HCT116 (cell line): ENCODE measurements around the gene GPS1. TPM values are rescaled to one million over a fixed set of nuclear protein-coding genes. Genes with fewer than 3 reads are reported as not detected.

Experiments
- ATAC-seq: fragments of 200-7000 bp; cut with Tn5 transposase; 2 replicates; pipeline ENCODE4 v1.9.1; 2020; ENCODE audit warnings: mild to moderate bottlenecking, moderate library complexity
- BruUV-seq: library from RNA; stranded (reverse); fragments of 400-500 nt; replicated peaks from 2 replicates; lab custom pipeline; 2021; lab: Mats Ljungman, UMichigan
- CTCF ChIA-PET: fragments of 300-600 bp; sonication (Branson Sonifier 250); formaldehyde crosslinking; loops from one replicate; lab custom pipeline; 2021; ENCODE audit warnings: antibody characterized with exemption; lab: Charles Lee
- POLR2A ChIA-PET: fragments of 300-600, 350-600 bp; sonication (Branson Sonifier 250); formaldehyde crosslinking; loops from one replicate; lab custom pipeline; 2021; ENCODE audit warnings: antibody characterized with exemption; lab: Charles Lee
- RAD21 ChIA-PET, 2 experiments: fragments of 300-600 bp; sonication (Branson Sonifier 250); formaldehyde crosslinking; loops; one replicate each; lab custom pipeline; 2023; ENCODE audit warnings: low total read pairs in 2 of 2; ENCODE audit not compliant: uncharacterized antibody in 2 of 2, unreplicated experiment in 2 of 2, low non-redundant PET in 1 of 2; lab: Charles Lee
- DNase-seq: peaks from one replicate; pipeline ENCODE4 v3.0.0-alpha.2; 2010; ENCODE audit warnings: low read depth, low spot score
- H2AFZ ChIP-seq: fragments of 200-600 bp; shearing (Covaris generic), sonication (generic); 2 replicates; pipeline ENCODE4 v1.6.1; 2017; ENCODE audit warnings: low read depth, mixed run types, mixed read lengths, antibody characterized with exemption, low read length; ENCODE audit not compliant: poor library complexity, severe bottlenecking
- H3K27ac ChIP-seq: 2 replicates; pipeline ENCODE4 v1.5.1; 2012; ENCODE audit warnings: low read depth, low read length
- H3K27me3 ChIP-seq: fragments of 200-600 bp; sonication (generic); 2 replicates; pipeline ENCODE4 v1.6.1; 2016; ENCODE audit warnings: mixed run types, low read length, mixed read lengths; ENCODE audit not compliant: insufficient read depth
- H3K36me3 ChIP-seq, 2 experiments: fragments of 200-500 bp in 1 of 2; fragments of 200-600 bp in 1 of 2; sonication (Bioruptor generic) in 1 of 2; sonication (generic) in 1 of 2; 2 replicates each; pipeline versions ENCODE4 v1.5.1 to v1.6.1; 2014 to 2016; ENCODE audit warnings: low read length in 2 of 2, inconsistent platforms in 1 of 2, mixed read lengths in 1 of 2, mixed run types in 1 of 2; ENCODE audit not compliant: insufficient read depth in 2 of 2, control insufficient read depth in 1 of 2
- H3K4me1 ChIP-seq, 2 experiments: fragments of 200-600 bp in 1 of 2; sonication (generic) in 1 of 2; 2 replicates each; pipeline versions ENCODE4 v1.5.1 to v1.6.1; 2012 to 2017; ENCODE audit warnings: low read length in 2 of 2, inconsistent platforms in 1 of 2, mild to moderate bottlenecking in 1 of 2, mixed read lengths in 1 of 2, mixed run types in 1 of 2, moderate library complexity in 1 of 2; ENCODE audit not compliant: insufficient read depth in 2 of 2, control insufficient read depth in 1 of 2
- H3K4me2 ChIP-seq: fragments of 200-600 bp; sonication (generic); 2 replicates; pipeline ENCODE4 v1.6.1; 2017; ENCODE audit warnings: mixed run types, low read length, mixed read lengths
- H3K4me3 ChIP-seq, 2 experiments: fragments of 200-600 bp in 1 of 2; sonication (generic) in 1 of 2; replicated peaks in 1 of 2; 2 replicates each; pipeline ENCODE4 v1.5.1; 2011 to 2016; ENCODE audit warnings: low read length in 2 of 2, control low read depth in 1 of 2, low read depth in 1 of 2, mild to moderate bottlenecking in 1 of 2, mixed read lengths in 1 of 2, mixed run types in 1 of 2
- H3K79me2 ChIP-seq: fragments of 200-600 bp; sonication (generic); 2 replicates; pipeline ENCODE4 v1.6.1; 2017; ENCODE audit warnings: mild to moderate bottlenecking, mixed run types, low read length, moderate library complexity, mixed read lengths; ENCODE audit not compliant: insufficient read depth
- H3K9ac ChIP-seq: fragments of 200-600 bp; sonication (generic); 2 replicates; pipeline ENCODE4 v1.6.1; 2016; ENCODE audit warnings: low read length, mixed read lengths
- H3K9me2 ChIP-seq: fragments of 200-600 bp; sonication (generic), shearing (Covaris generic); 2 replicates; pipeline ENCODE4 v1.6.1; 2017; ENCODE audit warnings: mixed run types, mild to moderate bottlenecking, moderate library complexity; ENCODE audit not compliant: insufficient read depth
- H3K9me3 ChIP-seq, 2 experiments: fragments of 200-500 bp in 1 of 2; fragments of 200-600 bp in 1 of 2; sonication (Bioruptor generic) in 1 of 2; sonication (generic) in 1 of 2; 2 replicates each; pipeline ENCODE4 v1.6.1; 2014 to 2017; ENCODE audit warnings: low read length in 2 of 2, mixed read lengths in 2 of 2, inconsistent platforms in 1 of 2, low read depth in 1 of 2, mild to moderate bottlenecking in 1 of 2, mixed run types in 1 of 2, moderate library complexity in 1 of 2; ENCODE audit not compliant: control insufficient read depth in 1 of 2, insufficient read depth in 1 of 2
- H4K20me1 ChIP-seq: fragments of 200-600 bp; sonication (generic), shearing (Covaris generic); 2 replicates; pipeline ENCODE4 v1.6.1; 2017; ENCODE audit warnings: mixed run types, mild to moderate bottlenecking, moderate library complexity; ENCODE audit not compliant: insufficient read depth
- EGR1 ChIP-seq: IDR thresholded peaks from 2 replicates; pipeline ENCODE4 v1.6.1; 2012; ENCODE audit warnings: low read depth
- FOSL1 ChIP-seq: IDR thresholded peaks from 2 replicates; pipeline ENCODE4 v1.6.1; 2012; ENCODE audit warnings: low read depth
- POLR2AphosphoS5 ChIP-seq: IDR thresholded peaks from 2 replicates; pipeline ENCODE4 v1.6.1; 2011; ENCODE audit warnings: mild to moderate bottlenecking, low read depth, low read length, moderate library complexity
- RAD21 ChIP-seq: IDR thresholded peaks from 2 replicates; pipeline ENCODE4 v1.6.1; 2012; ENCODE audit warnings: low read depth, mild to moderate bottlenecking
- REST ChIP-seq: IDR thresholded peaks from 2 replicates; pipeline ENCODE4 v1.6.1; 2012; ENCODE audit warnings: low read depth
- SRF ChIP-seq: IDR thresholded peaks from 2 replicates; pipeline ENCODE4 v1.6.1; 2012; ENCODE audit warnings: low read depth
- YY1 ChIP-seq: IDR thresholded peaks from 2 replicates; pipeline ENCODE4 v1.6.1; 2011; ENCODE audit warnings: low read length, low read depth, moderate library complexity, mild to moderate bottlenecking; ENCODE audit not compliant: insufficient replicate concordance; ENCODE audit errors: extremely low read depth
- intact Hi-C: fragments of 100-400 bp; cut with micrococcal nuclease; formaldehyde crosslinking; loops from 2 replicates; pipeline ENCODE4 v1.10.0; 2022
- total RNA-seq: library from RNA; stranded (reverse); gene quantifications from one replicate; pipeline ENCODE4 v1.2.1, GENCODE V29; 2021; ENCODE audit not compliant: unreplicated experiment

GPS1 gene
- total RNA-seq, 1 experiment from 2014 or later = 205 TPM

DNA sequence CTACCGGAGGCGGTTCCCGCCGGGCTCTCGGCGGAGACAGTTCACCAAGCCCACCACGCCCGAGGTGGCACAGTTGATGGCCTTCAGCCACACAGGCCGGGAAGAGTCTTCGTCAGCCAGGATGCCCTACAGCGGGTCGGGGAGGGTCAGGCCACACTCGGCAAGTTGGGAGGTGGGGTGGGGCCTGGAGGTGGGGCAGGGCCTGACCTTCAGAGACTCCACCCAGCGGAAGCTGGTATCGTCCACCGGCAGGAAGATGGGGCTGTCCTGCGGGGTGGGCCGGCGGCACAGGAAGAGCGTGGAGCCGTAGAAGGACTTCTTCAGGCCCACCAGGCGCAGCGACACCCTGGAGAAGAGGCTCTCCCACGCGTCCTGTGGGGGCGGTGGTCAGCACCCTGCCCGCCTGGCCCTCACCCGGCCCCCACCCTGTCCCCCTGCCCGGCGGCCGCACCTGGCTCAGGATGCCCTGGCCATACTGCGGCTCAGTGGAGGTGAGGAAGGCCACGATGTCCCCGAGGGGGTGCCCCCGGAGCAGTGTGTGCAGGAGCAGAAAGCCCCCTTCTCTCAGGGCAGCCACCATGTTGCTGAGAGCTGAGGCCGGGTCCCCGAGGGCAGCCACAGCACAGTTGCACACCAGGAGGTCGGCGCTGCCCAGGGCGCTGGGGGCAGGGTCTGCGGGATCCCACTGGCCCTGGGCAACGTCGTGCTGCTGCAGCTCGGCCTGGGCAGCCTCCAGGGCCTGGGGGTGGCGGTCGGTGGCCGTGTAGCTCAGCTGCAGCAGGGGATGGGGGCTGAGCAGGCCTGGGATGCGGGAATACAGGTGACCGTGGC lies 33.5 kb downstream of the GPS1 start:
- Histone ChIP-seq H2AFZ (no peak overlapping the region), H3K4me2 (no peak overlapping the region), H3K9ac (no peak overlapping the region), H3K9me3 (no peaks in the 10 kb centered on the region), H3K27me3 (no peaks in the 10 kb centered on the region), H3K79me2 (peaks cover 49% of the 10 kb centered on the region; the same call in 1 of the 2 replicates), H3K4me3 (no peak overlapping the region), H3K27ac (no peak overlapping the region; the same call in 1 of the 2 replicates), H3K4me1 (no peaks in the 10 kb centered on the region), H3K36me3 (peaks cover 75 to 99% of the 10 kb centered on the region in 2 experiments), H3K9me2 (no peaks in the 10 kb centered on the region)
- BruUV-seq = no TSS peak
- ChIA-PET CTCF (no interaction called here), RAD21 (no interaction called here), POLR2A (no interaction called here)
- intact Hi-C loops = no loop called here
- no peak for ATAC-seq
- DNase-seq = no peak
- TF ChIP-seq SRF (no peak), FOSL1 (no peak), POLR2AphosphoS5 (no peak), REST (no peak), YY1 (no peak), RAD21 (no peak), EGR1 (no peak)
- TF ChIP-seq, all 23 proteins: peak for 0
- no peaks in the 10 kb centered on the region for H4K20me1 ChIP-seq
